OCI-LY3 (cell line): ENCODE measurements around the gene SFT2D3.

Source experiments
- CTCF ChIP-seq: fragments of 200-600, 300-600 bp; sonication (generic); IDR thresholded peaks from 2 replicates; pipeline ENCODE4 v1.5.1; 2014; ENCODE audit warnings: antibody characterized with exemption, low read length, low read depth
- EZH2phosphoT487 ChIP-seq: fragments of 200-600 bp; shearing (Covaris generic); IDR thresholded peaks from 2 replicates; pipeline ENCODE4 v1.6.1; 2018; ENCODE audit warnings: antibody characterized with exemption, mixed run types, low read depth

- TF ChIP-seq CTCF (no peak), EZH2phosphoT487 (no peak)
Observed at GRCh38 chr2:127658641-127659407, 42.5 kb upstream of the SFT2D3 start.
